ENCODE data around the gene ZNF516.

ZNF516 gene

GRCh38 chr18:76471593-76471992 is 23.4 kb downstream of the ZNF516 start:
- in situ Hi-C loops (cut with MboI; ENCODE audit: low sequenced_read_pairs) = no loop called here

GRCh38 chr18:76468345-76469304 is 26.4 kb downstream of the ZNF516 start:
- in situ Hi-C loops (cut with MboI; ENCODE audit: low sequenced_read_pairs) = no loop called here

GRCh38 chr18:76467371-76468190 is 27.5 kb downstream of the ZNF516 start:
- in situ Hi-C loops (cut with MboI; ENCODE audit: low sequenced_read_pairs) = no loop called here

- in situ Hi-C loops (cut with MboI; ENCODE audit: low sequenced_read_pairs) = no loop called here
These were observed 28.5 kb downstream of the ZNF516 start for GRCh38 chr18:76466410-76466991.

- in situ Hi-C loops (cut with MboI; ENCODE audit: low sequenced_read_pairs) = no loop called here
These were observed 29.2 kb downstream of the ZNF516 start for GRCh38 chr18:76465630-76466409.

GRCh38 chr18:76464281-76465259 is 30.5 kb downstream of the ZNF516 start:
- in situ Hi-C loops (cut with MboI; ENCODE audit: low sequenced_read_pairs) = no loop called here

GRCh38 chr18:76463872-76464271 is 31.2 kb downstream of the ZNF516 start:
- in situ Hi-C loops (cut with MboI; ENCODE audit: low sequenced_read_pairs) = no loop called here

GRCh38 chr18:76463358-76463757 is 31.7 kb downstream of the ZNF516 start:
- in situ Hi-C loops (cut with MboI; ENCODE audit: low sequenced_read_pairs) = no loop called here

- in situ Hi-C loops (cut with MboI; ENCODE audit: low sequenced_read_pairs) = no loop called here
These were observed 32.7 kb downstream of the ZNF516 start for GRCh38 chr18:76462326-76462694.

GRCh38 chr18:76461692-76462325 is 33.2 kb downstream of the ZNF516 start:
- in situ Hi-C loops (cut with MboI; ENCODE audit: low sequenced_read_pairs) = no loop called here

- in situ Hi-C loops (cut with MboI; ENCODE audit: low sequenced_read_pairs) = no loop called here
These were observed 33.9 kb downstream of the ZNF516 start for GRCh38 chr18:76461148-76461547.

- in situ Hi-C loops (cut with MboI; ENCODE audit: low sequenced_read_pairs) = no loop called here
These were observed 34.6 kb downstream of the ZNF516 start for GRCh38 chr18:76460482-76460881.

GRCh38 chr18:76459687-76460350 is 35.2 kb downstream of the ZNF516 start:
- in situ Hi-C loops (cut with MboI; ENCODE audit: low sequenced_read_pairs) = no loop called here

GRCh38 chr18:76459312-76459686 is 35.7 kb downstream of the ZNF516 start:
- in situ Hi-C loops (cut with MboI; ENCODE audit: low sequenced_read_pairs) = no loop called here

GRCh38 chr18:76458522-76459311 is 36.3 kb downstream of the ZNF516 start:
- in situ Hi-C loops (cut with MboI; ENCODE audit: low sequenced_read_pairs) = no loop called here

GRCh38 chr18:76457957-76458356 is 37.1 kb downstream of the ZNF516 start:
- in situ Hi-C loops (cut with MboI; ENCODE audit: low sequenced_read_pairs) = no loop called here

GRCh38 chr18:76457475-76457874 is 37.6 kb downstream of the ZNF516 start:
- in situ Hi-C loops (cut with MboI; ENCODE audit: low sequenced_read_pairs) = no loop called here

- in situ Hi-C loops (cut with MboI; ENCODE audit: low sequenced_read_pairs) = no loop called here
These were observed 38.2 kb downstream of the ZNF516 start for GRCh38 chr18:76456823-76457222.
